Measurements from ENCODE around the gene STAG2. TPM values are rescaled to one million over a fixed set of nuclear protein-coding genes. Genes with fewer than 3 reads are reported as not detected.
"Not testable (repeated sequence)": the region's sequence is repeated elsewhere in the genome, so short reads cannot be mapped to it uniquely, and the experiment has no call there.

Gene STAG2
- total RNA-seq, 1 donor from 2014 or later: 54.0 TPM

GRCh38 chrX:124035657-124036056, 74.2 kb downstream of the STAG2 start:
- Histone ChIP-seq H3K4me1 (no peaks in the 10 kb centered on the region), H3K36me3 (peaks cover 0 to 14% of the 10 kb centered on the region in 2 donors), H3K27me3 (no peaks in the 10 kb centered on the region), H3K9me3 (no peaks in the 10 kb centered on the region), H3K4me3 (no peak overlapping the region), H3K27ac (no peak overlapping the region)
- intact Hi-C loops (cut with DNase I): no loop called here
- DNase-seq (ENCODE audit: extremely low spot score in 2 of 2): no peak
- TF ChIP-seq POLR2A (IDR thresholded peaks at IDR 0.05) (no peak), POLR2AphosphoS5 (IDR thresholded peaks at IDR 0.05; ENCODE audit: insufficient read depth in 1 of 2, low read depth in 1 of 2) (no peak), CTCF (IDR thresholded peaks at IDR 0.05) (no peak)

DNA sequence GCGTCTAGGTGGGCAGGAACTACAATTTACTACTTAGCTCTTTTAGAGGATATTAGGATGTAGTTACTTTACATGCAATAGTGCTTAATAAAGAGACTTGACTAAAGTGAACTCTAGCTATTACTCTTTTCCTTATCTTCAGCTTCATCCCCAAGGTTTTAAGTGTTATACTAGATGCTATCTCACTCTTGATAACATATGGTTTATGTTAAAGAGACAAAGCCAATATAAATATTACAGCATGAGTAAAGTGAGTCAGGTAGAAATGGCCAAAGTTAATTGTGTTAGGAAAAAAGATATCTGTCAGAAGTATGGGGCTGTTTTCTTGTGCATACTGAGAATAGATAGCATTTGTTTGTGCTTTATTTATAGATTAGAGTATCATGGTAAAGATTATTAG, 80.5 kb downstream of the STAG2 start:
- H3K9me3 ChIP-seq: no peaks in the 10 kb centered on the region
- TF ChIP-seq POLR2AphosphoS5 (IDR thresholded peaks at IDR 0.05; ENCODE audit: insufficient read depth in 1 of 2, low read depth in 1 of 2): no peak
- TF ChIP-seq CTCF (IDR thresholded peaks at IDR 0.05): no peak
- TF ChIP-seq POLR2A (IDR thresholded peaks at IDR 0.05): no peak
- H3K27me3 ChIP-seq: no peaks in the 10 kb centered on the region
- H3K4me1 ChIP-seq: no peaks in the 10 kb centered on the region
- DNase-seq (ENCODE audit: extremely low spot score in 2 of 2): no peak
- peaks cover 0 to 9% of the 10 kb centered on the region in 2 donors for H3K36me3 ChIP-seq
- no peak overlapping the region for H3K4me3 ChIP-seq
- no peak overlapping the region for H3K27ac ChIP-seq
- intact Hi-C loops (cut with DNase I): no loop called here

DNA sequence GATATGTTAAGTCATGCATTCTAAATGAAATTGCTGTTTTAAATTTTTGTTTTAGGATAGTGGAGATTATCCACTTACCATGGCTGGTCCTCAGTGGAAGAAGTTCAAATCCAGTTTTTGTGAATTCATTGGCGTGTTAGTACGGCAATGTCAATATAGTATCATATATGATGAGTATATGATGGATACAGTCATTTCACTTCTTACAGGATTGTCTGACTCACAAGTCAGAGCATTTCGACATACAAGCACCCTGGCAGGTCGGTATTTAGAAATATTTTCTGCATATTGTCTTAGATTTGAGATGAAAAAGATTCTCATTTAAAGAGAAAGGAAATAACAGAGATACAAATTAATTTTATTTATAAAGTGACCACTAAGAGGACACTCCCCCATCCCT, 83.6 kb downstream of the STAG2 start:
- H3K4me3 ChIP-seq: no peak overlapping the region
- H3K4me1 ChIP-seq: no peaks in the 10 kb centered on the region
- H3K27ac ChIP-seq: no peak overlapping the region
- TF ChIP-seq CTCF (IDR thresholded peaks at IDR 0.05) (no peak), POLR2AphosphoS5 (IDR thresholded peaks at IDR 0.05; ENCODE audit: insufficient read depth in 1 of 2, low read depth in 1 of 2) (no peak), POLR2A (IDR thresholded peaks at IDR 0.05) (no peak)
- no peaks in the 10 kb centered on the region for H3K9me3 ChIP-seq
- H3K36me3 ChIP-seq: peaks cover 0 to 3% of the 10 kb centered on the region in 2 donors
- no peak for DNase-seq (ENCODE audit: extremely low spot score in 2 of 2)
- H3K27me3 ChIP-seq: no peaks in the 10 kb centered on the region
- intact Hi-C loops (cut with DNase I): no loop called here

DNA sequence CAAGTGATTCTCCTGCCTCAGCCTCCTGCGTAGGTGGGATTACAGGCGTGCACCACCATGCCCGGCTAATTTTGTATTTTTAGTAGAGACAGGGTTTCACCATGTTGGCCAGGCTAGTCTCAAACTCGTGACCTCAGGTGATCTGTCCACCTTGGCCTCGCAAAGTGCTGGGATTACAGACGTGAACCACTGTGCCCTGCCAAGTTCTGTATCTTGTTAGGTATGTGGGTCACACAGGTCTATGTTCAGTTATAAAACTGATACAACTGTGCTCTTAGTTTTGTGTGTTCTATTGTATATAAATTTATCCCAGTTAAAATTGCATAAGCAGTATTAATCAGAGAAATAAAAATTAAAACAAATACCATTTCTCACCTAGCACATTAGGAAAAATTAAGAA, 122.9 kb downstream of the STAG2 start:
- H3K4me3 ChIP-seq; H3K4me1 ChIP-seq; H3K36me3 ChIP-seq; intact Hi-C loops (cut with DNase I); H3K27me3 ChIP-seq; H3K27ac ChIP-seq; H3K9me3 ChIP-seq; DNase-seq (ENCODE audit: extremely low spot score in 2 of 2): not testable (repeated sequence)

GRCh38 chrX:124085063-124085462, 123.6 kb downstream of the STAG2 start:
- no peaks in the 10 kb centered on the region for H3K27me3 ChIP-seq

GRCh38 chrX:124086411-124086810, 124.9 kb downstream of the STAG2 start:
- intact Hi-C loops (cut with DNase I): no loop called here
- Histone ChIP-seq H3K4me1 (no peaks in the 10 kb centered on the region), H3K36me3 (peaks cover 0 to 13% of the 10 kb centered on the region in 2 donors), H3K4me3 (no peak overlapping the region), H3K27me3 (no peaks in the 10 kb centered on the region), H3K27ac (no peak overlapping the region), H3K9me3 (no peaks in the 10 kb centered on the region)
- no peak for DNase-seq (ENCODE audit: extremely low spot score in 2 of 2)
- TF ChIP-seq CTCF (IDR thresholded peaks at IDR 0.05): no peak
- no peak for TF ChIP-seq POLR2AphosphoS5 (IDR thresholded peaks at IDR 0.05; ENCODE audit: insufficient read depth in 1 of 2, low read depth in 1 of 2)
- TF ChIP-seq POLR2A (IDR thresholded peaks at IDR 0.05): no peak

More at GRCh38 chrX:124085063-124085462, 123.6 kb downstream of the STAG2 start:
- no peak overlapping the region for H3K4me3 ChIP-seq
- H3K9me3 ChIP-seq: no peaks in the 10 kb centered on the region
- TF ChIP-seq POLR2AphosphoS5 (IDR thresholded peaks at IDR 0.05; ENCODE audit: insufficient read depth in 1 of 2, low read depth in 1 of 2): no peak
- H3K27ac ChIP-seq: no peak overlapping the region
- no peaks in the 10 kb centered on the region for H3K4me1 ChIP-seq
- H3K36me3 ChIP-seq: peaks cover 0 to 10% of the 10 kb centered on the region in 2 donors
- intact Hi-C loops (cut with DNase I): no loop called here
- no peak for DNase-seq (ENCODE audit: extremely low spot score in 2 of 2)
